ENCODE data around the gene CBFA2T3.

DNA sequence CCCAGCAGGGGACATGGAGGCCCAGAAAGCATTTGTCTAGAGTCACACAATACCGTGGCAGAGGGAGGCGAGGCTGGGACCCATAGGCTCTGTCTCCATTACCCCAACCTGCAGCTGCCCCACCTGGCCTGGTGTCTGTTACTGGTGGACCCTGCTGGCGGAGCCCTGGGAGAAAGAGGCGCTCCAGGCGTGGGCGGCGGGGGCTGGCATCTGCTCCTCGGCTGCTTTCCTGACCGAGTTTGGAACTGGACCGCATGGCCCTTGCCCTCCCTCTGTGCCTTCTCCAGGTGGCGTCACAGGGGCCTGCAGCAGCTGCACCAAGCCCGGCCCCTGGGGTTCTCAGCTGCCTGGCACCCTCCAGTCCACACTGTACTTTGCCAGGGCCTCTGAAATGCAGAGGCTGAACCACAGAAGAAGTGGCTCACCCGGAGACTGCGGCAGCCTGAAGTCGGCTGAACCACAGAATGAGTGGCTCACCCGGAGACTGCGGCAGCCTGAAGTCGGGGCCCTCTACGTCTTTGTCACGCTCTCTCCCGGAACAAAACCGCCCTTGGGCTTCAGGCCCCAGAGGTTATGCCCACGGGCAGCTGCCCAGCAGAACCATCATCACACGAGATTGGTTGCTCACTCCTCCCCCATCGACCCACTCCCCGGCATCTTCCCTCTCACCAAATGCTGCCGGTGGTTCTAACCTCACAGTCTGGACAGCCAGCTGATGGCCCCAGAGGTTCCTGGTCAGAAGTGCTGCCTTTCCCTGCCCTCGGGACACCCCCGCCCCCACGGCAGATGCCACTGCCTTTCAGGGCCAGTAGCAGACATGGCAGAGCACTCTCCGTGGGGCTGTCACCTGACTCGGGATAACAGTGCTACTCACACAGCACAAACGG, 20.2 kb downstream of the CBFA2T3 start:
- TF ChIP-seq SRF (IDR thresholded peaks at IDR 0.05; ENCODE audit: low read depth, low read length) (no peak), CBX8 (IDR thresholded peaks at IDR 0.05; ENCODE audit: borderline replicate concordance, low read depth, low read length) (no peak)
